Spleen (tissue), 7 donors: Measurements from ENCODE around the gene RRM1.
A peak's percentile ranks its signal among the peaks of the same experiment; 100 is the strongest.

ENCODE experiments used
- POLR2A ChIP-seq, 3 donors: fragments of 450-650 bp; IDR thresholded peaks; one replicate each; pipeline ENCODE4 v1.5.1; 2017; ENCODE audit warnings: antibody characterized with exemption in 3 of 3, mild to moderate bottlenecking in 1 of 3
- TF ChIP-seq, protein P1 (sequence below), 11 experiments: fragments of 200-600 bp in 7 of 11; fragments of 450-650 bp in 4 of 11; sonication (generic) in 4 of 11; IDR thresholded peaks in 8 of 11; conservative IDR thresholded peaks in 3 of 11; 1 replicate in 7 of 11; 2 replicates in 4 of 11; pipeline versions ENCODE4 v1.4.0 to v1.8.0; 2016 to 2021; ENCODE audit warnings: antibody characterized with exemption in 11 of 11, inconsistent platforms in 4 of 11, mild to moderate bottlenecking in 1 of 11
- donor health status: DM: no; HTN: no; CAD: no; lungs with moderate emphysema.
- donor health status: DM: no; HTN: no; CAD: no.
- donor health status: DM: no; HTN: no; CAD: no.

DNA sequence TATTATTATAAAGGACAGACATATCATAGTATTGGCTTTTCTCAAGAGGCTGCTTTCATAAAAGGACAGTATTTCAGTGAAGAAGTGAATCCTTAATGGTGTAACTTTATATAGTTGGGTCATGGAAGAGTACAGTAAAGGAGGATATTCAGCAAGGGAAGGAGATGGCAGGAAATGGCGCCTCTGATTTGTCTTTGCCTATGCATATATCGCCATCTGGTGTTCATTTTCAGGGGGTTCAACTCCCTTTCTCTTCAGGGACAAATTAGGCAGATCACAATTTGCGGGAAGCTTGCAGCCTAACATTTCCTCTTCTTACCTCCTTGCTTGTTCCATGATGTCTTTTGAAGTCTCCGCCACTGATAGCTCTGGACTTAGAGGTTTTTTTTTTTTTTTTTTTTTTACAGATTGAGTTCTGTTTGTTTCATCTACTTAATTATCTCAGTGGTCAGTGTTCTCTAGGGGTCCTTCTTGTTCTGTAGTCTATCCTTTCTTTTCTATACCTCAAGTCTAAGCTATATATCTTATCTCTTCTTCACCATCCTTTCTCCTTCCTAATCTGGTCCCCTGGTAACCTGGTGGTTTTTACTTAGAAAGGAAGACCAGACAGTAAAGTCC, 21.8 kb upstream of the RRM1 start:
- no peak for TF ChIP-seq POLR2A (IDR thresholded peaks at IDR 0.05)
- TF ChIP-seq, protein P1, sequence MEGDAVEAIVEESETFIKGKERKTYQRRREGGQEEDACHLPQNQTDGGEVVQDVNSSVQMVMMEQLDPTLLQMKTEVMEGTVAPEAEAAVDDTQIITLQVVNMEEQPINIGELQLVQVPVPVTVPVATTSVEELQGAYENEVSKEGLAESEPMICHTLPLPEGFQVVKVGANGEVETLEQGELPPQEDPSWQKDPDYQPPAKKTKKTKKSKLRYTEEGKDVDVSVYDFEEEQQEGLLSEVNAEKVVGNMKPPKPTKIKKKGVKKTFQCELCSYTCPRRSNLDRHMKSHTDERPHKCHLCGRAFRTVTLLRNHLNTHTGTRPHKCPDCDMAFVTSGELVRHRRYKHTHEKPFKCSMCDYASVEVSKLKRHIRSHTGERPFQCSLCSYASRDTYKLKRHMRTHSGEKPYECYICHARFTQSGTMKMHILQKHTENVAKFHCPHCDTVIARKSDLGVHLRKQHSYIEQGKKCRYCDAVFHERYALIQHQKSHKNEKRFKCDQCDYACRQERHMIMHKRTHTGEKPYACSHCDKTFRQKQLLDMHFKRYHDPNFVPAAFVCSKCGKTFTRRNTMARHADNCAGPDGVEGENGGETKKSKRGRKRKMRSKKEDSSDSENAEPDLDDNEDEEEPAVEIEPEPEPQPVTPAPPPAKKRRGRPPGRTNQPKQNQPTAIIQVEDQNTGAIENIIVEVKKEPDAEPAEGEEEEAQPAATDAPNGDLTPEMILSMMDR (IDR thresholded peaks at IDR 0.05 in 8 of 11, conservative IDR thresholded peaks at IDR 0.05 in 3 of 11) = peak; percentile 80 to 97 (median 93)
